ENCODE measurements around the gene GDF2.

GDF2 gene

DNA sequence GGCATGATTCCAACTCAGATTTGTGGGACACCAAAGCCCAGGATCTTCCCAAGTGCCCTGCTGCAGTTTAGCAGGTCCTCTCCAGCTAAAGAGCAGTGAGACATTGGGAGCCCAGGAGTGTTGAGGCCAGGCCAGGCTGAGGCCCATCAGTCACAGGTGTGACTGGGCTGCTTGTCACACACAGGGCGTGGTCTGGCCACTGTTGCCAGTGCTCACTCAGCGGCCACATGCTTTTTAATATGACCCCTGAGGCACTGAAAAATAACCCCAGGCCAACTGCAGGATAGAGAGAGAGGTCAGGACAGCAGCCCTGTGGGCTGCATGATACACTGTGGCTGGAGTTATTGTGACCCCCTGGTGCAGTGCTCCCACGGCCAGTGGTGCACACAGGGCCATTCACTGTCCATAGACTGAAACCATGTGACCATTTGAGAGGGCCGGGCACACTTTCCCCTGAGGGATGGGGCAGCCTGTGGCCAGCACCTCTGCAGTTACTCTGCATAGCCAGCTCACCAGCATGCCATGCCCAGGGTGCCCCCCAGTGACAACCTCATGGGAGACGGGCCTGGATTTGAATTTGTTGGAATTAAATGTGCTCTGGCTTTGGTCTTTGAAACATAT is 4.2 kb downstream of the GDF2 start:
- H3K27ac ChIP-seq = no peak overlapping the region
- TF ChIP-seq CTCF (IDR thresholded peaks at IDR 0.05) = no peak
- no peak for TF ChIP-seq ZFX (IDR thresholded peaks at IDR 0.05; ENCODE audit: borderline replicate concordance)

GRCh38 chr10:47326927-47327330 is 4.7 kb downstream of the GDF2 start:
- no peak overlapping the region for H3K27ac ChIP-seq
- TF ChIP-seq CTCF (IDR thresholded peaks at IDR 0.05) (no peak), ZFX (IDR thresholded peaks at IDR 0.05; ENCODE audit: borderline replicate concordance) (no peak)

GRCh38 chr10:47329855-47330254 is 7.6 kb downstream of the GDF2 start:
- peak overlapping the region; percentile 56 for H3K27ac ChIP-seq
- no peak for TF ChIP-seq CTCF (IDR thresholded peaks at IDR 0.05)
- no peak for TF ChIP-seq ZFX (IDR thresholded peaks at IDR 0.05; ENCODE audit: borderline replicate concordance)

- TF ChIP-seq CTCF (IDR thresholded peaks at IDR 0.05) (no peak), ZFX (IDR thresholded peaks at IDR 0.05; ENCODE audit: borderline replicate concordance) (no peak)
- peak overlapping the region; percentile 56 for H3K27ac ChIP-seq
Observed at GRCh38 chr10:47330366-47330765, 8.1 kb downstream of the GDF2 start.

DNA sequence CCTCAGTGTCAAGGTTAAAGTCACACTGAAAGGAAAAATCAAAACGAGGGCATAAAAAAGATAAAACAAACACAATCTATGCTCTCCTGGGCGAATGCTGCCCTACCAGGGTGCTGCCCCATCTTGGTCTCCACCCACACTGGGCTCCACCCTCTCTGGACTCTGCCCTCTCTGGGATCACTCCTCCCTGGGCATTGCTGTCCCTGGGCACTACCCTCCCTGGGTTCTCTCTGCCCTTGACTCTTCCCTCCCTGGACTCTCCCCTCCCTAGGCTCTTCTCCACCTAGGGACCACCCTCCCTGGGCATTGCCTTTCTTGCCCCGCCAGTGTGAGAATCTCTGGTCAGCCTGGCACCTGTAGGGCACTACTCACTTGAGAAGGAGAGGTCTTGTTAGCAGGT is 8.6 kb downstream of the GDF2 start:
- TF ChIP-seq CTCF (IDR thresholded peaks at IDR 0.05) = no peak
- TF ChIP-seq ZFX (IDR thresholded peaks at IDR 0.05; ENCODE audit: borderline replicate concordance) = no peak
- H3K27ac ChIP-seq = peak overlapping the region; percentile 56

DNA sequence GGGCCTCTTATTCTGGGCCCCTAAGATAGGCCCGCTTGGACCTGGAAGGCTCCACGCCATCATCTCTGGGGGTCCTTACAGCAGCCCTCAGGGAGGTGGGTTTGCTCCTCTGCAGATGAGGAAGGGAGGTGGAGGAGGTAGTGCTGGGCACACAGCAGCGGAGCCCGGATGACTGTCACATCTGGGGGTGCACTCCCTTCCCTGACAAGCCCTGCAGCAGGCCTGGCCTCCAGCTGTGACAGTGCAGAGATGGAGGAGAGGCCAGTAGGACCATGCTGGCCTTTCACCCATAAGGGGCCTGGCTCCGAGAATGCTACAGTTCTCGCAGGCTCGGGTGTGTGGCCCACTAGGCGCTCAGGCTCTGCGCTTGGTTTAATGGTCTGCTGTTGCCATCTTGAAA is 9.2 kb downstream of the GDF2 start:
- H3K27ac ChIP-seq = no peak overlapping the region; the same call in 1 of the 2 replicates

More for the DNA sequence above, 9.2 kb downstream of the GDF2 start:
- TF ChIP-seq ZFX (IDR thresholded peaks at IDR 0.05; ENCODE audit: borderline replicate concordance) = no peak
- no peak for TF ChIP-seq CTCF (IDR thresholded peaks at IDR 0.05)

Measured in 22Rv1 (cell line).